GM19438 (cell line): ENCODE results near the gene NPHS1.
"Not testable (repeated sequence)": the region's sequence is repeated elsewhere in the genome, so short reads cannot be mapped to it uniquely, and the experiment has no call there.

ENCODE experiments used
- ATAC-seq: cut with Tn5 transposase; IDR thresholded peaks from one replicate; pipeline ENCODE4 v1.9.1; 2021; ENCODE audit warnings: low read depth; ENCODE audit not compliant: unreplicated experiment

NPHS1 gene

DNA sequence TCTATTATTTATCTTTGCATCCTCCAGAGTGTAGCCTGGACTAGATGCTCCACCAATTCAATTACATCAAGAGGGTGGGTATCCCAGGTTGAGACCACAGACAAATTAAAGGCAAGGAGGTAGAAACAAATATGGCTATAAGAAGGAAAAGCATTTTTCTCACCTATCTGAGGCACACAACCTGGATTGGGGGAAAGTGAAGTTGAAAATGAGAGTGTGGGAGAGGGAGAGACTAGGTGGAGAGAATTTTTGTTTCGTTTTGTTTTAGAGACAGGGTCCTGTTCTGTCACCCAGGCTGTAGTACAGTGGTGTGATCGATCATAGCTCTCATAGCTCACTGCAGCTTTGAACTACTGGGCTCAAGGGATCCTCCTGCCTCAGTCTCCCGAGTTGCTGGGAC is 33.9 kb downstream of the NPHS1 start:
- ATAC-seq: no peak

- ATAC-seq: no peak
These were observed 35.5 kb downstream of the NPHS1 start for GRCh38 chr19:35816846-35817245.

GRCh38 chr19:35816262-35816661 is 36.0 kb downstream of the NPHS1 start:
- no peak for ATAC-seq

- no peak for ATAC-seq
These were observed 39.0 kb downstream of the NPHS1 start for GRCh38 chr19:35813043-35813890.

GRCh38 chr19:35812220-35813042 is 39.9 kb downstream of the NPHS1 start, which contains the start of gene PRODH2:
Gene PRODH2 (minus strand): TSS chr19:35812845. CDS start chr19:35812805, 40 bp downstream.
- ATAC-seq: no peak

DNA sequence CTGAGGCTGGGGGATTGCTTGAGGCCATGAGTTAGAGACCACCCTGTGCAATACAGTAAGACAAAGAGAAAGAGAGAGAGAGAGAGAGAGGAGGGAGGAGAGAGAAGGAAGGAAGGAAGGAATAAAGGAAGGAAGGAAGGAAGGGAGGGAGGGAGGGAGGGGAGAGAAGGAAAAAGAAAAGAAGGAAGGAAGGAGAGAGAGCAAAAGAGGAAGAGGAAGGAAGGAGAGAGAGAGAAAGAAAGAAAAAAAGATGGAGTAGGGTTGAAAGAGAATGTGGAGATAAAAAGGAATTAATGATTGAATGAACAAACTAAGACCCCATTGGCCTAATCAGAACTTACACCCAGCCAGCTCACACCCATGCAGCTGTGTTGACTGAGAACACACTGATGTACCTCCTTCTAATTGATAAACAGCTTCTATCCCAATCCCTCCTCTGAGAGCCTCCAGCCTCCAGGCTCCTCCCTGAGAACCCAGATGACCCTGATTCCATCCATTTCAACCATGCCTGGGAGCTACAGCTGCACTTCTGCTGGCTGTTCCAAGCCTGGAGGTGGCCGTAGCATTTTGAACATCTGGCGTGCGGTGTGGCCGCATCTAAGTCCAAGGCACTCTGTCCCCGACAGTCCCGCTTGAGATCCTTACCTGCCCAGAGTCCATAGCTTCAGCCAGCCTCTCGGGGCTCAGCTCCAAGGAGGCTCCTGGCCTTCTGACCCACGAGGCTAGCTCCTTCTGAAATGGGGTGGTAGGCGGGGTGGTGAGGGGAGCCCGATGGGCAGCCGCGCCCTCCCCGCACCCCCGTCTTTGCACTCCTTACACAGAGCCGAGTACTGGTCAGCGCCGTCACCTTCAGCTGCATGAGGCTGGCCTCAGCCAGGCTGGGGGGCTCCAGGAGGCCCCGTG is 40.7 kb downstream of the NPHS1 start:
- no peak for ATAC-seq

DNA sequence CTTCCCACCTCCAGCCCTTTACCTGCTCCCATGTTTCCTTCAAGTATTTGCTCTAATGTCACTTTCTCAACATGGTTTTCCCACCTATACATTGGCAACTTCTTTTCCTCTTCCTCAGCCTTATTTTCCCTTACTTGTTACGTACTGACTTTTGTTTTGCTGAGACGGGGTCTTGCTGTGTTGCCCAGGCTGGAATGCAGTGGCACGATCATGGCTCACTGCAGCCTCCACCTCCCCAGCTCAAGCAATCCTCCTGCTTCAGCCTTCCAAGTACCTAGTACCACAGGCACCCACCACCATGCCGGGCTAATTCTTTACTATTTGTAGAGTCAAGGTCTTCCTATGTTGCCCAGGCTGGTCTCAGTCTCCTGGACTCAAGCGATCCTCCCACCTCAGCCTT is 44.7 kb downstream of the NPHS1 start:
- no peak for ATAC-seq

DNA sequence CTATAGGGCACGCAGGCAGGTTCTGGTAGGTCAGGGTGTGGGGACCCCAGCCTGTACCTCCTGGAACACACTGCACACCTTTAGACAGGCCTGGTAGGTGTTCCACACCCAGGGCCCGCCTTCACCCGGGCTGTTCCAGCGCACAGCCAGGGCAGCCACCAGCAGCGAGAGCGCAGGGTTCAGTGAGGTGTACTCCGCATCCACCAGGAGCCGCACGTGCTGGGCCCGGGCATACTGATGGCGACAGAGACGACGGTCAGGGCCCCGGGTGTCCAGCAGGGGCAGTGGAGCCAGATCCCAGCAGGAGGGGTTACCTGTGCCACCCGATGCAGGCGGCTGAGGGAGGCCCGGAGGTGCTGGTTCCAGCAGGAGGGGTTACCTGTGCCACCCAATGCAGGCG is 45.7 kb downstream of the NPHS1 start:
- no peak for ATAC-seq

DNA sequence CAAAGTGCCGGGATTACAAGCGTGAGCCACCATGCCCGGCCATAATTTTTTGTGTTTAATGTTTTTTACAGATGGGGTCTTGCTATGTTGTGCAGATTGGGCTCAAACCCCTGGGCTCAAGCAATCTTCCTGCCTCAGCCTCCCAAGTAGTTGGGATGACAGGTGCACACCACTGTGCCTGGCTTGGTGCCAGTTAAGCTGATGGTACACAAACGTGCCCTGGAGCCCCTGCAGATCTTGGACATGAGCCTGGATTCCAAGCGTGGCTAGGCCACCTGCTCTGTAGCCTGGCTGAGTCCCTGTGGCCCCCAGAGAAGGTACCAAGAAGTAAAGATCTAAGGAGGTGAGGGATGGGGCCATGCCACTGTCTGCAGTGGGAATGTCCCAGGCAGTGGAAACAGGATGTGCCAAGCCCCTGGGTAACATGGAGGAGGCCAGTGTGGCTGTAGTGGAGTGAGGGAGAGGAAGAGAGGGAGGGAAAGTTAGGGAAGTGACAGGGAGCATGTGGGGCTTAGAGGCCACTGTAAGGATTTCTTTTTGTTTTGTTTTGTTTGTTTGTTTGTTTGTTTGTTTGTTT is 46.7 kb downstream of the NPHS1 start:
- ATAC-seq: no peak

- ATAC-seq: no peak
These were observed 50.5 kb downstream of the NPHS1 start for GRCh38 chr19:35801828-35802227.

GRCh38 chr19:35797663-35798062 is 54.6 kb downstream of the NPHS1 start:
- no peak for ATAC-seq

DNA sequence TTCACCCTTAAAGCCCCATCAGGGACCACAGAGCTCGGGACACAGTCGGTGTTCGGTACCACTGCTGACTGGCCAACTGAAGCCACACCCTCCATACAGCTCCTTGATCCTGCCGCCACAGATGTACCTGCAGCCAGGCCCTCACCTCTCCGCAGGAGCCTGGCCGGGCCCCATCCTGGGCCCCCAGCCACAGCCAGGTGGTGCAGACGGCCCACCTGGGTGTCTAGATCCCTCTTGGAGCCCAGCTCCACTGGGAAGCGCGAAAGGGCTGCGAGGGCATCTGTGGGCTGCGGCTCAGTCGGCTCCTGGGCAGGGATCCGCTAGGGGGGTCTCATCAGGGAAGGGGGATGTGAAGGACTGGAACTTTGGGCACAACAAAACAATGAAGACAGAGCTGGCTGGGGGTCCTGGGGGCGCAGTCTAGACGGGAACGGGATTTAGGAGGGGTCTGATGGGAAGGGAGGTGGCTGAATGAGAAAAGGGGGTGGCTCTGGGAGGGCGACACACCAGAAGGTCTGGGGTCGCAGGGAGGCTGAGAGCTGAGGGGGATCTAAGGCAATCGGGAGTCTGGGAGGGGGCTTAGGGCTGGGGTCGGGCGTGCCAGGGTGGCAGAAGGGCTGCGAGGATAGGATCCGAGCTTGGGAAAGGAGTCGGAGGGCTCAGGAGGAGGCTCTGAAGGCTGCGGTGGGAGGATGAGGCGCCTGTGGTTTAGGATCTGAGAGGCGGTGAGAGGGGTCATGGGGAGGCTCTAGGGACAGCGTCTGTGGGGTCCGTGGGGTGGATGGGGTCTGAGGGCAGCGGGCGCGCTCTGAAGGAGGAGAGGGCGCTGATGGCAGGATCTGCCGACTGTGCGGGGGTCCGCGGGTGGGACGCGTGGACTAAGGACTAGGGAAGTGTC is 55.4 kb downstream of the NPHS1 start:
- no peak for ATAC-seq

- not testable (repeated sequence) for ATAC-seq
These were observed 56.7 kb downstream of the NPHS1 start for GRCh38 chr19:35795564-35795963.

DNA sequence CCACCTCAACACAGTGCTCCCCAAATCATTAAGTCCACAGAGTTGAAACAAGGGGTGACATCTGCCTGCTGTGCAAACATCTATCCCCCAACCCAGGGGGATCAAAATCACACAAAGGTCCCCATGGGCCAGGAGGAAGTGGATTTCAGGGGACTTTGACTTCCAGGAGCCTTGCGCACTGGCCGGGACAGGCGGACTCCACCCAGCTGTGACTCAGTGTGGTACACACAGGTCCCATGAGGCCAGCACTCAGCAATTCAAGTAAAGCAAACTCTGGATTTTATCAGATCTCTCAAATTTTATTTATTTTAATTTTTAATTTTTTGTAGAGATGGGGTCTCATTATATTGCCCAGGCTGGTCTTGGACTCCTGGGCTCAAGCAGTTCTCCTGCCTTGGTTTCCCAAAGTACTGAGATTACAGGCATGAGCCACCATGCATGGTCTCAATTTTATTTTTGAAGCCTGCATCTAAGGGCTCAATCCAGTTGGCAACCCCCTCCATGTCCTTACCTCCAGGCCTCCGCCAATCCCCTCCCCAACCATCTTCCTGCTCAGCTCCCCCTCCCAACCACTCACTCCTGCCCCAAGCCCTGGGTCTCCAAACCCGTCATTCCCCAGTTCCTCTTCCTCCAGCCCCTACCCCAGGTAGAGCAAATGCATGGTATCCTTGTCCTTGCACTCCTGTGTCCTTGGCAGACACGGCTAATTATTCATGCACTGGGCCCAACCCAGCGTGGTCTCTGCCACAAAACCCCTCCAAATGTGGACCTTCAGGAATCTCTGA is 58.7 kb downstream of the NPHS1 start:
- no peak for ATAC-seq

- ATAC-seq: no peak
These were observed 59.4 kb downstream of the NPHS1 start for GRCh38 chr19:35792888-35793287.

DNA sequence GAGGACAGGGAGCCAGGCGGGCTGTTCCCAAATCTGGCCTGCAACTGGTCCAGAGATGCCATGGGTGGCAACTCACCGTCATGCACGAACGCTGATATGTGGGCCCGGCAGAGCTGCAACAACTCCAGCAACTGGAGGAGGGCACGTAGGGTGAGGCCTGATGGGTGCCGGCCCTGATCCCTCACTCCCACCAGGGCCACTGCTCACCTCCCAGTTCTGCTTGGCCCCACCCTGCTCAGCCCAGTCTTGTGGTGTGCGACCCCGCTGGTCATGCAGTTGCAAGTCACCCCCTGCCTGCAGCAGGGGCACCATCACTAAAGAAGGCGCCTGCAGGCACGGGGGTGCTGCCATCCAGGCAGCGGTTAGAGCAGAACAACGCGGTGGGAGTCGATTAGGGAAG is 60.0 kb downstream of the NPHS1 start:
- ATAC-seq: no peak

- no peak for ATAC-seq
These were observed 60.5 kb downstream of the NPHS1 start for GRCh38 chr19:35791814-35792279.
